ENCODE data around the gene GSN.

GSN gene

DNA sequence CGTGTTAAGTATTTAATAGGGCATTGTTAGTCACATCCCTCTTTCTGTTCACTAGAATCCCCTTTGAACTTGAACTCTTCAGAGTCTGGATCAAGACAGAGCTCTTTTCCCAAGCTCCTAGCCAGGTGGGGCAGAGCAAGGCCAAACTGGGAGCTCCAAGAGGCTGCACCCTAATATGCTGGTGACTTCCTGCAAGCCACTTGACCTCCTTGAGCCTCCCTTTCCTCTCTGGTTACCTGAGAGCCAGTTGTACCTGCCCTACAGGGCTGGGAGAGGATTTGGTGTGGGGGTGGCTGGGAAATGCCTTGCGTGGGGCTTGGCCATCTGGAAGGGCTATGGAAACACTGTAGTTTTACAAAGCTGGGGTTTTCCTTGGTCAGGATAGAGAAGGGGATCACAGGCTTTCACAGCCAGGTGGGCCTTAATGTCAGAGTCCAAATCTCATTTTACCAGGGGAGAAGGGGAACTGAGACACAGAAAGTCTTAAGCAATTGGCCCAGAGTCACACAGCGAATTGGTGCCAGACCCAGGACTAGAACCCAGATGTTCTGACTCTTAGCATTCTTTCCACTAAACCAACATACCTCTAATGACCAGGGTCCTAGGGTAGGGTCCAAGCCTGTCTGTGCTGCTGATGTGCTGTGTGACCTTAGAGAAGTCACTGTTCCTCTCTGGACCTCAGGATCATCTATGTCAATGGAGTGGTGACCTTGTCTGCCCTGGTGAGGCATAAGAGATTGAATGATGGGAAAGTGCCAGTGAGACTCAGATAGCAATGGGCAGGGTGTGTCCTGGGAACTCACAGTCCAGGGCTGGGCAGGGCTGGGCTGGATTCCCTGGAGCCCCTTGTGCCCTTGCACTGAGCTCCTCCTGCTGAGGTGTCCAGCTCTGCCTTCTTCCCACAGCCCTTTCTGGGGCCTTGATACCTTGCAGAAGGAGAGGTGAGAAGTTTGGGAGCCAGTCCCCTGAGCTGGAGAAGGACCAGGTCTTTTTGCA lies 35.8 kb downstream of the GSN start:
- no peak for DNase-seq (ENCODE audit: low read depth in 2 of 2)

DNA sequence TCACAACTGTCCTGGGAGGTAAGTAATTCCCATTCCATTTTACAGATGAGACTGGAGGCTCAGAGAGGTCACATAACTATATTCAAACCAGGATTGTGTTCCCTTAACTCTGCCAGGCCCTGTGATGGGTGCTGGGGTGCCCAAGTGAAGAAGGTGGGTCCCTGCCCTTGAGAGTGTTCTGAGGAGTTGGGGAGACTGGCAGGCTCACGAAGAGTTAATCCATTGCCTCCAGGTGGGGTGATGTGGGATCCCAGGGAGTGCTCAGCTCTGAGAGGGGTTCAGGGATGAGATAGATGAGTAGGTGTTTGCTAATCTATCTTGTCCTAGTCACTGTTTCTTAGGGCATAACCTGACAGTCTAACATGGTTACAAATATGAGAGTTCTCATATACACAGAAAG lies 36.7 kb downstream of the GSN start:
- no peak for DNase-seq (ENCODE audit: low read depth in 2 of 2)

DNA sequence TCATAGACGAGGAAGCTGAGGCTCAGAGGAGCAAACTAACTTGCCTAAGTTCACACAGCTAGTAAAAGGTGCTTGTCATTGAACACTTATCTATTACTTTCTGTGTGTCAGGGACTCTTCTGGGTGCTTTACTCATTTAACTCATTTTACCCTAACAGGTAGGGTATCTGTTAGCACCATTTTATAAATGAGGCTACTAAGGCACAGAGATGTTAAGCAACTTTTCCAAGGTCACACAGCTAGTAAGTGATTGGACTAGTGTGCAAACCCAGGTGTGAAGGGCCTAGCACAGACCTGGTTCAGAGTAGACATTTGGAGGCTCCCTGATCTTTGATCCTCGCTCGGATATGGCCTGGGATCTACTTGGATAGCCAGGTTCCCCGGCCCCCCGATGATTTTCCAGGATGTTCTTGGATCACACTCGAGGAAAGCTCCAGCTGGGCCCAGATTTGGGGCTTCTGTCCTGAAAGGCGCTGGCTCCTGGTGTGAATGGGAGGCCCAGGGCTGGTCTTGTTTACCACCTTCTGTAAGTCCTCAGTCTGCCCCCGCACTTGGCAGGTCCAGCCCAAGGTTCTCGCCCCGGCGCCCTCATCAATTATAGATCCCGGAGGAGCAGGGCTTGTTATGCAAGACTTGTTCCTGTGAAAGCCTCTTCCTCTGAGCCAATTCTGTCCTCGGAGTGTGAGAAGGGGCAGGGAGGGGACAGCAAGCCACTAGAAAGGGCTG lies 37.5 kb downstream of the GSN start:
- DNase-seq (ENCODE audit: low read depth in 2 of 2), result no peak

DNA sequence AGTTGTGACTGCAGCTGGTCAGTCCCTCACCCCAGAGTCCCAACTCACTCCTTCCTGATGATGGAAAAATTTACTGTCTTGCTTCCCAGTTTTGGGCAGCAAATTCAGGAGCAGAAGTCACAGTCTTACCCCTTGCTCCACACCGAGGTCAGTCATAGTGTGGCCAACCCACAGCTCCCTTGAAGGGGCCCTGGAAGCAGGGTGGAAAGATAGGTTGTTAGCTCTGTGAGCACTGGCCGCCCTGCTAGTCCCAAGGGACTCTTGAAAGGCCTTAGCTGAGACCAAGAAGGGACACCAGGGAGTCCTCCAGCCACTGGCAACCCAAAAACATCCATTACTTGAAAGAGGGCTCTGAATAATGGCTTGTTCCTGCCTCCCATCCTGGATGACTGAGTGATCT lies 40.0 kb downstream of the GSN start:
- no peak for DNase-seq (ENCODE audit: low read depth in 2 of 2)

DNA sequence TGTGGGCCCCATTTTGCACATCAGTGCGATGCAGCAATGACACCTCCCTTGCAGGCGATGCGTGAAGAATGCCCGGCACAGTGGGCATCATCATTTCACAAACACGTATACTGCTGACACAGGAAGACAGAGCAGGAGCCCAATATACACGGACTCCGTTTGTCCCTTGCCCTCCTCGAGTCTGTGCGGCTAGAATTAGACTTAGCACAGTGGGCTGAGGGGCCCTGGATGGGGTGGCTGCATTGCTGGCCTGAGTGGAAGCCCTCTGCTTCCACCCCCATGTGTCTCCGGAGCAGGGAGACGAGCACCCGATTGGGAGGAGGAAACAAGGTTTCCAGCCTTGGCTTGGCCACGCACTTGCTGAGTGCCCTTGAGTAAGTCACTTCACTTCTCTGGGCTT lies 40.8 kb downstream of the GSN start:
- DNase-seq (ENCODE audit: low read depth in 2 of 2), result no peak

DNA sequence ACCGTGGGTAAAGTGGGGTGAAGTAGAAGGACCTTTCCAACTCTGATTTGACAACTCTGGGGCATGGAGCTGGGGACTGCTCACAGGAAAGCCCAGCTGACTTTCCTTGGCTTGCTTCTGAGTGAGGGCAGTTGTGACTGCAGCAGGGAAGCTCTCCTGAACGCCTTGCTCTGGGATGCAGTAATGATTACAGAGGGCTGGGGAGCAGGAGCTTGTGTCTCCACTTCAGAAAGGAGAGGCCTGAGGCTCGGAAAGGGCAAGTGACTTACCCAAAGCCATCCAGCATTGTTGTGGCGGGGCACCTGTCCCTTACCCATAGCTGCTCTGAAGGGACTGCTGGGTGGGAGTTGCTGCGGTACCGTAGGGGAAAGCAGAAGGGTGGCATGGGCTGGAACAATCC lies 41.2 kb downstream of the GSN start:
- DNase-seq (ENCODE audit: low read depth in 2 of 2), result no peak

DNA sequence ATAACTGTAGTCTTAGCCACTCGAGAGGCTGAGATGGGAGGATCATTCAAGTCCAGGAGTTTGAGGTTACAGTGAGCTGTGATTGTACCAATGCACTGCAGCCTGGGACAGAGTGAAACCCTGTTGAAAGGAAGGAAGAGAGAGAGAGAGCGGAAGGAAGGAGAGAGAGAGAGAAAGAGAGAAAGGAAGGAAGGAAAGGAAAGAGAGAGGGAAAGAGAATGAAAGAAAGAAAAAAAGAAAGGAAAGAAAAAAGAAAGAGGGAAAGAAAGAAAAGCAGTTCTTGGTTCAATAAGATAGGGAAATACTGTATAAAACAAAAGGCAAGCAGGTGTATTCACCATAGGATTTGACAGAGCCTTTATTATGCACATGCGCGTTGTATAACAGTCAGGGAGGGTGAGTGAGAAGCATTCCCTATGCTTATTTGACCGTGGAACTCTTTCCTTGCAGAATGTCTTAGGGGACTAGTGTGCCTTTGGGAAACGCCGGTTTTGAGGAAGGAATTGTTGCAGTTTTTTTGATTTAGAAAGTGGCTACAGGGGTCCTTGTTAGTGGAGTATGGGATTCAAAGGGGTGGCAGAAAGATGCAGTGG lies 42.0 kb downstream of the GSN start:
- DNase-seq (ENCODE audit: low read depth in 2 of 2), result no peak

DNA sequence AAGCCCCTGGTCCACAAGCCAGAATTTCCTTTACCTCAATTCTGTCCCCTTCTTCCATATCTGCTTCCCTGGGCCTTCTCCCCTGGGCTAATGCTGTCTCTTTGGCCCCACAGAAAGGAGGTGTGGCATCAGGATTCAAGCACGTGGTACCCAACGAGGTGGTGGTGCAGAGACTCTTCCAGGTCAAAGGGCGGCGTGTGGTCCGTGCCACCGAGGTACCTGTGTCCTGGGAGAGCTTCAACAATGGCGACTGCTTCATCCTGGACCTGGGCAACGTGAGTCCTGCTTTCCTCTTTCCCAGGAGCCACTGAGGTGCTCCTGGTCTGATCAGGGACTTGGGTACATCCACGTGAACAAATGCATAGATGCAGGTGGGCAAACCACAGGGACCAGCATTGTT lies 42.6 kb downstream of the GSN start:
- no peak for DNase-seq (ENCODE audit: low read depth in 2 of 2)

DNA sequence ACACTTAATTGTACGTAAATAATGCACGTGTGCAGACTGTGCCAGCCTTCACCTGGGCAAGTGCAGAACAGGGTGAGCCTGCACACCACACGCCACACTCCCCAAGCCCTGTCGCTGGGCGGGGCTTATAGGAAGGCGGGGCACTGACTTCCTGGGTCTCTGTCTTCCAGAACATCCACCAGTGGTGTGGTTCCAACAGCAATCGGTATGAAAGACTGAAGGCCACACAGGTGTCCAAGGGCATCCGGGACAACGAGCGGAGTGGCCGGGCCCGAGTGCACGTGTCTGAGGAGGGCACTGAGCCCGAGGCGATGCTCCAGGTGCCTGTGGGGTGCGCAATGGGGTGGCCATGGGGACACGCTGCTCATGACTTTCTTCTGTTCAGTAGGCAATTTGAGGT lies 44.2 kb downstream of the GSN start:
- no peak for DNase-seq (ENCODE audit: low read depth in 2 of 2)

DNA sequence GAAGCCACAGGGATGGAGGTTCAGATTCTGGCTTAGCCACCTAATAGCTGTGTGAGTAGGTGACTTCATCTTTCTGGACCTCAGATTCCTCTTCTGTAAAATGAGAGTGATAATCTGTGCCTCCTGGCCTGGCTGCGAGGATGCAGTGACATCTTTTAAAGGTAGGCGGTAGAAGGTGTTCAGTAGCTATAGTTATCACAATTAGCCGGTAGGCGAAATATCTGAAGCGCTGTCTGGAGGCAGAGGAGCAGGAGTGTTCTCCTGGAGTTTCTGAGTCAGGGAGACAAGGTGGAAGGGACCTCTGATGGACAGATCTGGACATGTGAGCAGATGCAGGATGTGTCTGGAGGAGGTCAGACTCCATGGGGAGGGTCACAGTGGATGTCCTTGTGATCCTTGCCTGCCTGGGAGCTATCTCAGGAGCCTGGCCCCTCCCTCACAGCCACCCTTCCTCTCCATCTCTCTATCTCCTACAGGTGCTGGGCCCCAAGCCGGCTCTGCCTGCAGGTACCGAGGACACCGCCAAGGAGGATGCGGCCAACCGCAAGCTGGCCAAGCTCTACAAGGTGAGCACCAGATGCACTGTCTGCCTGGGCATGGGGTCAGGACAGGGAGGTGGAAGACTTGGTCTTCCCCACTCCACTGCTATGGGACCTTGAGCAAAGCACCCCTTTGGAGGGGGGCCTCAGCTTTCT lies 45.6 kb downstream of the GSN start:
- DNase-seq (ENCODE audit: low read depth in 2 of 2), result no peak

DNA sequence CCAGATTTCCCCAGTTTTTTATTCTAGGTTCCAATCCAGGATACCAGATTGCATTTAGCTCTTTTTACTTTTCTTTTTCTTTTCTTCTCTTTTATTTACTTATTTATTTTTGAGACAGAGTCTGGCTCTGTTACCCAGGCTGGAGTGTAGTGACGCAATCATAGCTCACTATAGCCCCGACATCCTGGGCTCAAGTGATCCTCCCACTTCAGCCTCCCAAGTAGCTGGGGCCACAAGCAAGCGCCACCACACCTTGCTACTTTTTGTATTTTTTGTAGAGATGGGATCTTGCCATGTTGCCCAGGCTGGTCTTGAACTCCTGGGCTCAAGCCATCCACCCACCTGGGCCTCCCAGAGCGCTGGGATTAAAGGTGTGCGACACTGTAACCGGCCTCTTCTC lies 48.4 kb downstream of the GSN start:
- DNase-seq (ENCODE audit: low read depth in 2 of 2), result no peak

DNA sequence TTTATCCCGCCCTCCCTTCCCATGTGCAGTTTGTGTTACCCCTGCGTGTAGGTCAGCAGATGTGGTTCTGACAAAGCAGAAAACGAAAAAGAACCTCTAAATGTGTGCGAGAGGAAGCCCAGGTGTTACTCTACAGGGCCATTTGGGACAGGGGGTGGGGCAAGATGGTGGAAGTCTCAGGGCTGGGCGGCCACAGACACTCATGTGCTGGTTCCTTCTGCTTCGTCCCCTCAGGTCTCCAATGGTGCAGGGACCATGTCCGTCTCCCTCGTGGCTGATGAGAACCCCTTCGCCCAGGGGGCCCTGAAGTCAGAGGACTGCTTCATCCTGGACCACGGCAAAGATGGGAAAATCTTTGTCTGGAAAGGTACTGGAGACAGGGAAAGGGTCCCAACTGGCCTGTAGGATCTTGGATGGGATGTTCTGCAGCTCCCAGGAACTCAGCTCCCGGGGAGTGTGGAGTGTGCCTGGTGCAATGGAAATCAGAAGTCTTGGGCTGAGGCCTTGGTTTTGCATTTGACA lies 49.0 kb downstream of the GSN start:
- DNase-seq (ENCODE audit: low read depth in 2 of 2), result no peak

DNA sequence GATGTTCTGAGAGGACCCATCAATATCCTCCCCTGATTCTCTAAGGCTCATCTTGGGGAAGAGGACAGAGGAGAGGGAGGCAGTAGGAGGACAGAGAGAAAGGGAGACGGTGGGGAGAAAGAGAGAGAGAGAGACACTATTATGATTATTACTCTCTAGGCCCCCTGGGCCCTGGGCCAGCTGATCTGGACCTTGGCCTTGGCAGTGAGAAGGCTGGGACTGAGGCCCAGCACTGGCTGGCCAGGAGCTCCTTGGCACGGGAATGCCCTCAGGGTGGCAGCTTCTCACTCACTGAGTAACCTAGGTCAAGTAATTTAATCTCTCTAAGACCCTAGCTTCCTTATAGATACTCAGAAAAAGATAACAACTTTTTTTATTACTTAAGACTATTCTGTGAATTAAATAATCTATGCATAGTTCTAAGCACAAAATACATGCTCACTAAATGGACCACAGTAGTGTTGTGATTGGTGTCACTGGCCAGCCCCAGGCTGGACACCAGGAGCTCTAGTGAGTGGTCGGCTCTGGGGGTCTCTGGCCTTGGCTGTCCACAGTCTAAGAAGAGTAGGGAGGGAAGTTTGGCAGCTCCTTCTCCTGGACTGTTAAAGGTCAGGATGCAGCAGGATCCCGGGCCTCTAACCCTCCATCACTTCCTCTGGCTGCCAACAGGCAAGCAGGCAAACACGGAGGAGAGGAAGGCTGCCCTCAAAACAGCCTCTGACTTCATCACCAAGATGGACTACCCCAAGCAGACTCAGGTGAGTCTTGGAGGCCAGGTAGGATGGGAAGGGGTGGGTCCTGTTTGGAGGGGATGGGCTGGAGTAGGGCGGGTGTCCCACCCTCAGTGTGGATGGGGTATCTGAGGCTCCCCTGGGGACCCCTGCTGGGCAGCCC lies 50.0 kb downstream of the GSN start:
- no peak for DNase-seq (ENCODE audit: low read depth in 2 of 2)

DNA sequence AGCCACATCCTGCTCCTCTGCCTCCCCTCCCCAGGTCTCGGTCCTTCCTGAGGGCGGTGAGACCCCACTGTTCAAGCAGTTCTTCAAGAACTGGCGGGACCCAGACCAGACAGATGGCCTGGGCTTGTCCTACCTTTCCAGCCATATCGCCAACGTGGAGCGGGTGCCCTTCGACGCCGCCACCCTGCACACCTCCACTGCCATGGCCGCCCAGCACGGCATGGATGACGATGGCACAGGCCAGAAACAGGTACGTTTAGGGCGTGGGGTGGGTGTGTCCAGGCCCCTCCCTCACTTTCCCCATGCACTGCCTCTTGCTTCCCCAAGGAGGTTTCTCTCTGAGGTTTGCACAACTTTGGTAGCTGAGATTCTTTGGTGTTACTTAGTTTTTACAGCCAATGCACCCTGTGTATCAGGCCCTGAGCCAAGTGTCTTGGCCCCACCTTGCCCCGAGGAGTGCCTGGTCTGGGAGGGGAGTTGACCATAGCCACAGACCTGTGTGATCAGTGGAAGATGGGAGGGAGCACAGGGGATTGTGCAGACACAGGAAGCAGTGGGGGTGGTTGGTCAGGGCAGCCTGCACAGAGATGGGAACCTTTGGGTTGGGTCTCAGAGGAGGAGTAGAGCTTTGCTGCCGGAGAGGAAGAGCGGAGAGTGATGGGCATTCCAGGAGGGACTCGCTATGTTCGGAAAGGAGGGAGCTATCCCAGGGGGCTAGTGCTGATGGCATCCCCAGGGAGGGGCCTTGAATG lies 50.8 kb downstream of the GSN start:
- no peak for DNase-seq (ENCODE audit: low read depth in 2 of 2)

DNA sequence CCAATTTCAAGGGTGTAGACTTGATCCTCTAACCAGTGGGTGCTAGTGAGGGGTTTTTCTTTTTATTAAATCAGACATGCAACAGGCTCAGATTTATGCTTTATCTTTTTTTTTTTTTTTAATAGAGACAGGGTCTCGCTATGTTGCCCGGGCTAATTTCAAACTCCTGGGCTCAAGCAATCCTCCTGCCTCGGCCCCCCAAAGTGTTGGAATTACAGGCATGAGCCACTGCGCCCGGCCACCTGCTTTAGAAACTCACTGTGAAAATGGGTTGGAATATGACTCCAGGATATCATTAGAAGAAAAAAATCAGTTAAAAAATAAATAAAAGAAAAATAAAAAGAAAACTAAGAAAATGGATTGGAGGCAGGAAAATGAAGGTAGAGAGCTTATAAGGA lies 51.4 kb downstream of the GSN start:
- no peak for DNase-seq (ENCODE audit: low read depth in 2 of 2)

DNA sequence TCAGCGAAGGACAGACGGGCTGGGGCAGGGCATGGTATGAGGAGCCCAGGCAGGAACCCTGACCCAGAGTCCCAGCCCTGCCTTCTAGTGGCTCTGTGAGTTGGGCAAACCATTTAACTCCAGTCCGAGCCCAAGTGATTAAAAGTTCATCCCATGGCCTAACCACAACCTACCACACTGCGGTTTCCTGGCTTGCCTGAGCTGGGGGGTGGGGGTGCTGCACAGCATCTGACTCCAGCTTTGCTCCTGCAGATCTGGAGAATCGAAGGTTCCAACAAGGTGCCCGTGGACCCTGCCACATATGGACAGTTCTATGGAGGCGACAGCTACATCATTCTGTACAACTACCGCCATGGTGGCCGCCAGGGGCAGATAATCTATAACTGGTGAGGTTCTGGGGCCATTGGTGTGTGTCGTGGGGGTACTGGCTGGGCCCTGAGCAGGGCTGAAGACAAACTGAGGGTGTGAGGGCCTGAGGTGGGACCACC lies 53.1 kb downstream of the GSN start:
- no peak for DNase-seq (ENCODE audit: low read depth in 2 of 2)

DNA sequence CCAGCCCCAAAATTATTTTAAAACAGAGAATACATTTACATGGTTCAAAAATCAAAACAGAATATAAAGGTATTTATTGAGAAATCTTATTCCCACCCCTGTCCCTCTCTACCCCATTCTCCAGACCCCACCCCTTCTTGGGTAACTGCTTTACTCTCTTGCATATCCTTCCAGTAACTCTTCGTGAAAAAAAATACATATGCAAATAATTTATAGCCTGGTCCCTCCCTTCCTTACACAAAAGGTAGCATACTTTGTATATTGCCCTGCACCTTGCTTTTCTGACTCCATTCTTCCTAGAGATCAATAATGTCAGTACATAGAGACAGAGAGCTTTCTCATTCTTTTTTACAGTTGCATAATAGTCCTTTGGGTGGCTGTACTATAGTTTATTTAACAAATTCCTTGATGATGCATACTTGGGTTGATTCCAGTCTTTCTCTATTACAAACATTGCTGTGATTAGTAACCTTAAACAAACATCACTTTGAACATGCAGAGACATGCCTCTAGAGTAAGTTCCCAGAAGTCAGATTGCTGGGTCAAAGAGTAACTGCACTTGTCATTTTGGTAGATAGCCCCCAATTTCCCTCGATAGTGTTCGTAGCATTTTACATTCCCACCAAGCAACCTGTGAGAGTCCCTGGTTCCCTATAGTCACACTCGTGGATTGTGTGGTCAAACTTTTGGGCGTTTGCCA lies 54.2 kb downstream of the GSN start:
- peak; percentile 78 to 80 for DNase-seq (ENCODE audit: low read depth in 2 of 2)

DNA sequence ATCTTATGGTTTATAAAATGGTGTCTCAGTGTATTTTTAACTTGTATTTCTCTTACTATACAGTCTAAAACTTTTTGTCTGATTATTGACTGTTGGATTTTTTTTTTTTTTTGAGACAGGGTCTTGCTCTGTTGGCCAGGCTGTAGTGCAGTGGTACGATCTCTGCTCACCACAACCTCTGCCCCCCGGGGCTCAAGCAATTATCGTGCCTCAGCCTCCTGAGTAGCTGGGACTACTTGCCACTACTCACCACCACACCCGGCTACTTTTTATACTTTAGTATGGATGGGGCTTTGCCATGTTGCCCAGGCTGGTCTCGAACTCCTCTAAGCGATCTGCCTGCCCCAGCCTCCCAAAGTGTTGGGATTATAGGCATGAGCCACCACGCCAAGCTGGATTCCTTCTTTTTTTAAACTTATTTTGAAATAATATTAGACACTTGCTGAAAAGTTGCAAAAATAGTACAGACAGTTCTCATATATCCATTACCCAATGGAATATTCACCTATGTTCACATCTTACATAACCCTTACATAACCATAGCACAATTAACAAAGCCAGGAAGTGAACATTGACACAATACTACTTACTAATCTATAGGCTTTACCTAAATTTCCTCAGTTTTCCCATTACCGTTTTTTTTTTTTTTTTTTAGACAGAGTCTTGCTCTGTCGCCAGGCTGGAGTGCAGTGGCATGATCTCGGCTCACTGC lies 54.9 kb downstream of the GSN start:
- DNase-seq (ENCODE audit: low read depth in 2 of 2), result no peak
